ENCODE results near the gene NOTCH1.

Gene NOTCH1

GRCh38 chr9:136522314-136523237 is 23.3 kb downstream of the NOTCH1 start:
- DNase-seq, result no peak
- TF ChIP-seq POLR2A (IDR thresholded peaks at IDR 0.05; ENCODE audit: low read length) (no peak), GATA1 (IDR thresholded peaks at IDR 0.05; ENCODE audit: low read depth, low read length) (no peak)

- peak in 1 of 2 experiments; percentile 17 for DNase-seq
- no peak for TF ChIP-seq POLR2A (IDR thresholded peaks at IDR 0.05; ENCODE audit: low read length)
- no peak for TF ChIP-seq GATA1 (IDR thresholded peaks at IDR 0.05; ENCODE audit: low read depth, low read length)
These were observed 24.3 kb downstream of the NOTCH1 start for GRCh38 chr9:136521537-136521936.

- DNase-seq, result no peak
- no peak for TF ChIP-seq GATA1 (IDR thresholded peaks at IDR 0.05; ENCODE audit: low read depth, low read length)
- no peak for TF ChIP-seq POLR2A (IDR thresholded peaks at IDR 0.05; ENCODE audit: low read length)
These were observed 25.8 kb downstream of the NOTCH1 start for GRCh38 chr9:136520053-136520540.

GRCh38 chr9:136519263-136520052 is 26.4 kb downstream of the NOTCH1 start:
- TF ChIP-seq GATA1 (IDR thresholded peaks at IDR 0.05; ENCODE audit: low read depth, low read length) (no peak), POLR2A (IDR thresholded peaks at IDR 0.05; ENCODE audit: low read length) (no peak)
- DNase-seq, result no peak

- no peak for DNase-seq
- TF ChIP-seq POLR2A (IDR thresholded peaks at IDR 0.05; ENCODE audit: low read length), result no peak
These were observed 27.2 kb downstream of the NOTCH1 start for GRCh38 chr9:136518623-136519022.

- no peak for DNase-seq
- no peak for TF ChIP-seq GATA1 (IDR thresholded peaks at IDR 0.05; ENCODE audit: low read depth, low read length)
- no peak for TF ChIP-seq POLR2A (IDR thresholded peaks at IDR 0.05; ENCODE audit: low read length)
These were observed 27.9 kb downstream of the NOTCH1 start for GRCh38 chr9:136517950-136518349.

- no peak for DNase-seq
- TF ChIP-seq GATA1 (IDR thresholded peaks at IDR 0.05; ENCODE audit: low read depth, low read length) (no peak), POLR2A (IDR thresholded peaks at IDR 0.05; ENCODE audit: low read length) (no peak)
These were observed 28.7 kb downstream of the NOTCH1 start for GRCh38 chr9:136517012-136517743.

- DNase-seq, result no peak
These were observed 29.6 kb downstream of the NOTCH1 start for GRCh38 chr9:136516191-136516654.

GRCh38 chr9:136515276-136515675 is 30.6 kb downstream of the NOTCH1 start:
- TF ChIP-seq GATA1 (IDR thresholded peaks at IDR 0.05; ENCODE audit: low read depth, low read length) (no peak), POLR2A (IDR thresholded peaks at IDR 0.05; ENCODE audit: low read length) (no peak)
- no peak for DNase-seq

More at GRCh38 chr9:136516191-136516654, 29.6 kb downstream of the NOTCH1 start:
- TF ChIP-seq POLR2A (IDR thresholded peaks at IDR 0.05; ENCODE audit: low read length) (no peak), GATA1 (IDR thresholded peaks at IDR 0.05; ENCODE audit: low read depth, low read length) (no peak)

GRCh38 chr9:136514022-136514714 is 31.7 kb downstream of the NOTCH1 start:
- DNase-seq, result no peak
- TF ChIP-seq POLR2A (IDR thresholded peaks at IDR 0.05; ENCODE audit: low read length) (no peak), GATA1 (IDR thresholded peaks at IDR 0.05; ENCODE audit: low read depth, low read length) (no peak)

GRCh38 chr9:136513191-136513590 is 32.7 kb downstream of the NOTCH1 start:
- no peak for DNase-seq
- TF ChIP-seq POLR2A (IDR thresholded peaks at IDR 0.05; ENCODE audit: low read length) (no peak), GATA1 (IDR thresholded peaks at IDR 0.05; ENCODE audit: low read depth, low read length) (no peak)

GRCh38 chr9:136512651-136513071 is 33.2 kb downstream of the NOTCH1 start:
- DNase-seq, result no peak
- TF ChIP-seq POLR2A (IDR thresholded peaks at IDR 0.05; ENCODE audit: low read length), result no peak
- no peak for TF ChIP-seq GATA1 (IDR thresholded peaks at IDR 0.05; ENCODE audit: low read depth, low read length)

All from erythroblast (primary cell).